Kidney tubule cell (primary cell): ENCODE data around the gene OLR1.
"Not testable (repeated sequence)": the region's sequence is repeated elsewhere in the genome, so short reads cannot be mapped to it uniquely, and the experiment has no call there.

ENCODE experiments used
- DNase-seq: peaks from one replicate; pipeline ENCODE4 v3.0.0-alpha.2; 2018; ENCODE audit warnings: low spot score

The OLR1 gene

DNA sequence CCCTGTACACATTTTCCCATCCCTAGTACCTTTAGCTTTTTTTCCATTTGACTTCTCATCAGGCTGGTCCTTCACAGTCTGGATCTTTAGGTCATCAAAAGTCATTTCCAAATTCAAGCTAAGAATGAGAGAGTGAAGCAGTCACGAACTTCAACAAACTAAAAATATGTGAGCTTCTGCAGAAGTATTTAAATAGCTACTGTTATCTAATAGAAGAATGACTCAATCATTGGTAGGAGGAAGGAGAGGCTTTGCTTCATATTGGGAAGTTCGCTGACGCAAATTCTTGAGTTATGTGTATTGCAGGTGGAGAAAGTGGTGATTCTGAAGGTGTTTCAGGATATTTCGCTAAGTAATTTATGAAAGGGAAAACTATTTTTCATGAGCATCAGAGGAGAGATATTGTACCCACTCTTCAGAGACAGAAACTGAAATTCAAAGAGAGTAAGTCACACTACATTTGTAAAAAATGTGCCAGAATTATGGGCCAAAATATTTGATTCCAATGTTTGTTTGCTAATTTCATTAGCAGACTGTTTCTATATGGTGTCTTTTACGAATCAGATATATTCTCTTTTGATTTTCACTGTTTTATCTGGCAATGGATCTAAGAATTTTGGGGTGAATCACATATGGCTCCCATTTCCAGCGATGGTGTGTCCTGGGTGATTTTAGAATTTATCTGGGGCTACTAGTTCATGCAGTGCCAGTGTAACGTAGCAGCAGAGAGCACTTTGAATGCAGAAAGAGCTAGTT, at the start of gene OLR1:
TSS of gene OLR1 (minus strand) at position 160 of the 756 bp plus-strand sequence. CDS start at position 105, 55 bp downstream.
- DNase-seq, result no peak

GRCh38 chr12:10220398-10221077, 48.6 kb upstream of the OLR1 start:
- no peak for DNase-seq

- DNase-seq, result no peak
These were observed 46.1 kb upstream of the OLR1 start for GRCh38 chr12:10218021-10218420.

DNA sequence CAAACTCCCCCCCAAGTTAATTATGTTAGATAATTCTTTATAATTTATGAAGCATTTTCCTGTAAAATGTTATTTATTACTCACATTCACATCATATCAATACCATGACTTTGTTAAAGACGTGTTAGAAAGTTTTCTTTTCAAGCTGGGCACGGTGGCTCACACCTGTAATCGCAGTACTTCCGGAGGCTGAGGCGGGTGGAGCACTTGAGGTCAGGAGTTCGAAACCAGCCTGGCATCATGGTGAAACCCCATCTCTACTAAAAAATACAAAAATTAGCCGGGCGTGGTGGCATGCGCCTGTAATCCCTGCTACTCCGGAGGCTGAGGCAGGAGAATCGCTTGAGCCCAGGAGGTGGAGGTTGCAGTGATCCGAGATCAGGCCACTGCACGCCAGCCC, 44.0 kb upstream of the OLR1 start:
- DNase-seq, result not testable (repeated sequence)

- no peak for DNase-seq
These were observed 43.5 kb upstream of the OLR1 start for GRCh38 chr12:10215436-10215835.

DNA sequence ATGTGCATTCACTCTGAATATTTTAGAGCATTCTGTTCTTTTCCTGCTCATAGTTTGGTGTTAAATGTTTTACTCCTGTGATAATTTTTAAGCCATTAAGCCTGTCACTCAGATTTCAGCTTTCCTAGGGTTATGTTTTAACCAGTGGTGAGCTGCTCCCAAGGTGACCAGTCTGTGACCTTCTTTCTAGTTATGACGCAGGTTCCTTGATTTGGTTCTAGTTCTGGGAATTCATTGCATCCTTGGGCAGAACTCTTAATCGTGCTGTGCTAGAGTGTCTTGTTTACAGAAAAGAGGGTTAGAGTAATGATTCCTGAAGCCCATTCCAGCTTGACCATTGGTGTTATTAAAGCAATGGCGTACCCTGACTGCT, 42.9 kb upstream of the OLR1 start:
- peak; percentile 82 for DNase-seq

- peak; percentile 86 for DNase-seq
These were observed 42.4 kb upstream of the OLR1 start for GRCh38 chr12:10214136-10214894.

GRCh38 chr12:10213168-10214135, 41.5 kb upstream of the OLR1 start:
- DNase-seq, result peak; percentile 72

DNA sequence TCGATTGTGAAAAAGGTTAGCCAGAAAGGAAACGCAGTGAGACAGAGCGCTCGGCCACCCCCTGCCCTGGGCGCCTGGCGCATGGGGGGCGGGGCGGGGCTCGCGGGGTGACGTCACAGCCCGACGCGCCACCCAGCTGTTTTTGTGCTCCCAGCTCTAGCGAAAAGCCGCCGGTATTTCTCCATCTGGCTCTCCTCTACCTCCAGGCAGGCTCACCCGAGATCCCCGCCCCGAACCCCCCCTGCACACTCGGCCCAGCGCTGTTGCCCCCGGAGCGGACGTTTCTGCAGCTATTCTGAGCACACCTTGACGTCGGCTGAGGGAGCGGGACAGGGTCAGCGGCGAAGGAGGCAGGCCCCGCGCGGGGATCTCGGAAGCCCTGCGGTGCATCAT, 40.8 kb upstream of the OLR1 start, which contains the start of gene GABARAPL1:
TSS of gene GABARAPL1 (plus strand) at position 139 of the 393 bp plus-strand sequence. CDS start at position 392, 253 bp downstream.
- DNase-seq, result peak; percentile 77

DNA sequence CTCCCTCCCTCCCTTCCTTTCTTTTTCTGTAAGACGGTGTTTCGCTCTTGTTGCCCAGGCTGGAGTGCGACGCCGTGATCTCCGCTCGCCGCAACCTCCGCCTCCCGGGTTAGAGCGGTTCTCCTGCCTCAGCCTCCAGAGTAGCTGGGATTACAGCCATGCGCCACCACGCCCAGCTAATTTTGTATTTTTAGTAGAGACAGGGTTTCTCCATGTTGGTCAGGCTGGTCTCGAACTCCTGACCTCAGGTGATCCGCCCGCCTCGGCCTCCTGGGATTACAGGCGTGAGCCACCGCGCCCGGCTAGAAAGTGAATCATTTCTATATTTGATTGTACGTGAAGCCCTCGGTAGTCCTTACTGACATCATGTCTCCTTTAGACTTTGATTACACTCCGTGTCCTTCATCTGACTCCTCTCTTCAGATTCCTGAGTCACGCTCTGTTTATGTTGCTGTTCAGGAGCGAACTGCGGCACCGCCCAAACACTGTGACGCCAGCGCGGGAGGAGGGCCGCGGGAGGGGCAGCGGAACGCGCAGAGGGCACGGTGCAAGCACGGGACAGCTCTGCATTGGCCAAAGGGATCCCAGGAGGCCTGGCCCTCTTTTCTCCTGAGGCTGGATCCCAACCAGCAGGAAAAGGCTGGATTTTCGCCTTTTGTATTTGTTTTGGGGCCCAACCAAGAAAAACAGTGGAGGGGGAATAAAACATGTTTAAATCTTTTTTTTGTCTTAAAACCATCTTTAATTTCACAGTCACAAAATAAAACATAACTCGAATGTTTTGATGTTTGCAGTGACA, 40.2 kb upstream of the OLR1 start:
- peak; percentile 100 for DNase-seq

DNA sequence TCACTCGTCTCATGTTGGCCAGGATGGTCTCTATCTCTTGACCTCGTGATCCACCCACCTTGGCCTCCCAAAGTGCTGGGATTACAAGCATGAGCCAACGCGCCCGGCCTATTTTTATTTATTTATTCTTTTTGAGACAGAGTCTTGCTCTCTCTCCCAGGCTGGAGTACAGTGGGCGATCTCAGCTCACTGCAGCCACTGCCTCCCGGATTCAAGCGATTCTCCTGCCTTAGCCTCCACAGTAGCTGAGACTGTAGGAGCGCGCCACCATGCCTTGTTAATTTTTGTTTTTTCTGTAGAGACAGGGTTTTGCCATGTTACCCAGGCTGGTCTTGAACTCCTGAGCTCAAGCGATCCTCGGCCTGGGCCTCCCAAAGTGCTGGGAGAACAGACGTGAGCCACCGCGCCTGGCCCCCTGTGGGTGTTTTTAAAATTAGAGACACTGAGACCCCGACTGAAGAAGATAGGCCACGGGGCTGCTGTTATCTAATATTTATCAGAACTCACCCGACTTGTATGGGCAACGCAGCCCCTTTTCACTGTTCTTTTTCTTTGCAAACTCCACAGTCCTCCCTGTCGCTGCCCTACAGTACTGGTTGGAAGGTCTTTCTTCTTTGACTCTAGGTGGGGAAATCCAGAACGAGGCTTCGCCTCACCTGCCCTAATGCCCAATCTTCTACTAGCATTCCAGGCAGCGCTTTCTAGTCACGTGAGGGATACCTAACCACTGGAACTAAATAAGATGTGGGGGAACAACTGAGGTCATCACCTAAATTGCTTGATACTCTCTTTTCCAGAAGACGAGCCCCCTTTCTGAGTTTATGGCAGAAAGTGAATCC, 39.4 kb upstream of the OLR1 start:
- DNase-seq, result no peak

- no peak for DNase-seq
These were observed 38.3 kb upstream of the OLR1 start for GRCh38 chr12:10210225-10210624.

DNA sequence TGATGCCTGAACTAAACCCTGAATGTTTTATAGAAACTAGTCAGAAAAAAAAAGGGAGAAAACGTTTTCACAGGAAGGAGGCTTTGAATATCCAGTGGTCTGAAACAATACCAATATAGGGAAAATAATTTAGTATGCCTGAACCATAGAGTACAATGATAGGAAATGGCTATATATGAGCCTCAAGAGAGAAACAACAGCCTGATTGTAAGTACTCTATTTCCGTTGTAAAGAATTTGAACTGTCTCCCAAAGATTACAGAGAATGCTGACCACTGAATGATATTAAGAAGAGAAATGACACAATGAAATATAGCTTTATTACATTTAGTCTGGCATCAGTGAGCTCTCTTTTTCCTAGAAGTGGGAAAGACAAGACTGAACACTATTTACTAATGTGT, 35.2 kb upstream of the OLR1 start:
- no peak for DNase-seq

GRCh38 chr12:10205220-10205807, 33.4 kb upstream of the OLR1 start:
- DNase-seq, result no peak

GRCh38 chr12:10204495-10204894, 32.6 kb upstream of the OLR1 start:
- not testable (repeated sequence) for DNase-seq

DNA sequence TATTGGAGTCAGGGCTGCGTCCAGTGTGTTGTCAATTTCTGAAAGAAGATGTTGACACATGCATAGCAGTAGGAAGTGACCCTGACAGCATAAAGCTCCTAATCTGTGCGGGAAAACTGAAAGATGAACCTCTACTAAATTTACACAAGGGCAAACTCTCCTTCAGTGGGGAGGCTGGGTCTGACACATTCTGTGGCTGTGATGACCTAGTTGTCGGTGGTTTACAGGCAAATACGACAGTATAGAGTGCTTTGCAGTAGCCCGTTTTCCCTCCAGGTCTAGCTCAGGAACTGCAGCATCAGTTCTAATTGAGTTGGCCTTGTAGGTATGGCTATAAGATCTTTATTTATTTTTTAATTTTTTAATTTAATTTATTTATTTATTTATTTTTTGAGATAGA, 25.9 kb upstream of the OLR1 start:
- no peak for DNase-seq

GRCh38 chr12:10196210-10196609, 24.3 kb upstream of the OLR1 start:
- peak; percentile 33 for DNase-seq

DNA sequence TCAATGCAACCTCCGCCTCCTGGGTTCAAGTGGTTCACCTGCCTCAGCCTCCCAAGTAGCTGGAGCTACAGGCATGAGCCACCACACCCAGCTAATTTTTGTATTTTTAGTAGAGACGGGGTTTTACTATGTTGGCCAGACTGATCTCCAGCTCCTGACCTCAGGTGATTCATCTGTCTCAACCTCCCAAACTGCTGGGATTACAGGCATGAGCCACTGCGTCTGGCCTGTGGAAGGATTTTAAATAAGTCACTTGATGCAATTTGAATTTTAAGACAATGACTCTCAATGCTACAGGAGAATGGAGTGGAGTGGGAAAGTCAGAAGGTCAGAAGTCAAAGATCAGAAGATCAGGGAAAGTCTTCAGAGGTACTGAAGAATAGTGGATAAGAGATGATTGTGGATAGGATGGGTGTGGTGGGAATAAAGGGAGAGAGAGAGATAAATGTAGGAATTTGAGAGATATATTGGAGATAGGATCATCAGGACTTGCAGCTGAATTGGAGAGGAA, 22.3 kb upstream of the OLR1 start:
- DNase-seq, result peak; percentile 67

DNA sequence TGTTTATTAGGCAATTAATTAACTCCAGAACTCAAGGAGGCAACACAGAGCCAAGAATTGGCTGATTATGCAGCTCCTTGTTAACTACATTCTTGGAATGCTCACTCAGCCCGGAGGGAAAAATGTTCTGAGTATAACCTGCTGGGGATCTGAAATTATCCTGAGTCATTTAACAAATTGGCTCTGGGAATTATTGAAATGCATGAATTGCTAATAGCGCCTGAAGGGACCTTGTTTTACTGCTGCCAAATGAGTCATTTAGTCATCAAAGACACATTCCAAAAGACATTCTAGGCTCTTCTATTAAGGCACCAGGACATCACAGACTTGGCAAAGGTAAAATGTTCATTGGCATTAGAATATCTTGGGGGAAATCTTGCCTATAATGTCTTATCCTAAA, 19.9 kb upstream of the OLR1 start:
- DNase-seq, result peak; percentile 83
